HepG2 (cell line): ENCODE data around the gene SLC38A3. TPM values are rescaled to one million over a fixed set of nuclear protein-coding genes. Genes with fewer than 3 reads are reported as not detected.

Source experiments
- AGO2 ChIP-seq: fragments of 200-400 bp; formaldehyde crosslinking; optimal IDR thresholded peaks from 2 replicates; pipeline ENCODE3; 2017; ENCODE audit warnings: mild to moderate bottlenecking, low read depth, low read length, moderate library complexity
- ATM ChIP-seq: fragments of 450-650 bp; IDR thresholded peaks from 2 replicates; pipeline ENCODE4 v1.7.1; 2017; ENCODE audit warnings: mild to moderate bottlenecking, borderline replicate concordance
- FOSL2 ChIP-seq: sonication (generic); formaldehyde crosslinking; IDR thresholded peaks from 2 replicates; pipeline ENCODE4 v1.4.0; 2020; ENCODE audit warnings: missing genetic modification reagents
- FOXA1 ChIP-seq, 2 experiments: fragments of 450-650 bp in 1 of 2; sonication (generic) in 1 of 2; formaldehyde crosslinking in 1 of 2; IDR thresholded peaks; 2 replicates each; pipeline versions ENCODE4 v1.4.0 to v1.6.1; 2016 to 2020; ENCODE audit warnings: missing genetic modification reagents in 1 of 2
- HIVEP1 ChIP-seq: sonication (generic); formaldehyde crosslinking; IDR thresholded peaks from 2 replicates; pipeline ENCODE4 v1.4.0; 2020; ENCODE audit warnings: mild to moderate bottlenecking, missing genetic modification reagents
- MATR3 ChIP-seq: sonication (generic); formaldehyde crosslinking; IDR thresholded peaks from 2 replicates; pipeline ENCODE4 v1.4.0; 2020; ENCODE audit warnings: missing genetic modification reagents
- REPIN1 ChIP-seq: sonication (generic); formaldehyde crosslinking; IDR thresholded peaks from 2 replicates; pipeline ENCODE4 v1.8.0; 2022; ENCODE audit warnings: missing genetic modification reagents, low read depth, mild to moderate bottlenecking, borderline replicate concordance
- TBX3 ChIP-seq: fragments of 450-650 bp; IDR thresholded peaks from 2 replicates; pipeline ENCODE4 v1.6.1; 2017; ENCODE audit warnings: antibody characterized with exemption, mild to moderate bottlenecking, inconsistent platforms, borderline replicate concordance
- ZNF251 ChIP-seq: sonication (generic); formaldehyde crosslinking; IDR thresholded peaks from 2 replicates; pipeline ENCODE4 v1.9.0; 2021; ENCODE audit warnings: mild to moderate bottlenecking, missing genetic modification reagents
- ZSCAN31 ChIP-seq: sonication (generic); formaldehyde crosslinking; IDR thresholded peaks from 2 replicates; pipeline ENCODE4 v1.5.0; 2020; ENCODE audit warnings: low read depth, mild to moderate bottlenecking, missing genetic modification reagents
- polyA plus RNA-seq, 8 experiments: library from polyadenylated mRNA; depleted of rRNA in 3 of 8; stranded (reverse) in 7 of 8; unstranded in 1 of 8; fragments of >200 nt; fragmentation: Illumina TruSeq in 4 of 8; extraction: Trizol in 4 of 8; gene quantifications; 2 replicates each; pipeline versions ENCODE4 v1.2.1 to v1.2.3, GENCODE V29; 2011 to 2016; ENCODE audit warnings: low read depth in 4 of 8, missing spikeins in 1 of 8, mixed read lengths in 1 of 8; ENCODE audit not compliant: insufficient read depth in 1 of 8
- total RNA-seq, 5 experiments: library from RNA; depleted of rRNA; stranded (reverse); fragments of >200 nt; fragmentation: Illumina TruSeq; extraction: Trizol; gene quantifications; 2 replicates each; pipeline ENCODE4 v1.2.3, GENCODE V29; 2016; ENCODE audit warnings: low read depth in 1 of 5
- TF ChIP-seq, protein P1 (sequence below): sonication (generic); formaldehyde crosslinking; conservative IDR thresholded peaks from 2 replicates; pipeline ENCODE4 v1.8.0; 2022; ENCODE audit warnings: missing genetic modification reagents
- TF ChIP-seq, protein P2 (sequence below): sonication (generic); formaldehyde crosslinking; IDR thresholded peaks from 2 replicates; pipeline ENCODE4 v1.9.0; 2021; ENCODE audit warnings: missing genetic modification reagents, borderline replicate concordance
- TF ChIP-seq, protein P3 (sequence below): sonication (generic); formaldehyde crosslinking; IDR thresholded peaks from 2 replicates; pipeline ENCODE4 v1.5.1; 2020; ENCODE audit warnings: mild to moderate bottlenecking, missing genetic modification reagents, moderate library complexity

Gene SLC38A3
- total and polyA plus RNA-seq, 2 of the 13 experiments (the other 11 are each of a cell fraction or from before 2014, with no cell fraction given): 29.8 to 164 TPM

DNA sequence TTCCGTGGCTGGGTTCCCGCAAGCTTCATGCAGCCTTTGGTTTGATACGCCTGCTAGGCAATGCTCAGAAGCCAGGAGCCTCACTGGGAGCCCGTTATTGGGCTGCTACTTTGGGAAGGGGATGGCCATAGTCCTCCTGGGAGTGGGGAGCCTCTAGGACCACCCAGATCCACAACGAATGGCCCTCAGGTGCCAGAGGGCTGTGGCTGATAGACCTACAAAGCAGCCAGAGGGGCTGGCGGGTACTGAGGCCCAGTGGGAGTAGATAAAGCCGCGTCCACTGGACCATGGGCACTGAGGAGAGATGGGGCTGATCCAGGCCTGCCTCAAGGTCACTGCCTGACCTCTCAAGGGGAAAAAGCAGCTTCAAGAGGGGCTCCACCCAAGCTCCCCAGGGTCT is 12.9 kb upstream of the SLC38A3 start (continued):
- TF ChIP-seq, protein P1, sequence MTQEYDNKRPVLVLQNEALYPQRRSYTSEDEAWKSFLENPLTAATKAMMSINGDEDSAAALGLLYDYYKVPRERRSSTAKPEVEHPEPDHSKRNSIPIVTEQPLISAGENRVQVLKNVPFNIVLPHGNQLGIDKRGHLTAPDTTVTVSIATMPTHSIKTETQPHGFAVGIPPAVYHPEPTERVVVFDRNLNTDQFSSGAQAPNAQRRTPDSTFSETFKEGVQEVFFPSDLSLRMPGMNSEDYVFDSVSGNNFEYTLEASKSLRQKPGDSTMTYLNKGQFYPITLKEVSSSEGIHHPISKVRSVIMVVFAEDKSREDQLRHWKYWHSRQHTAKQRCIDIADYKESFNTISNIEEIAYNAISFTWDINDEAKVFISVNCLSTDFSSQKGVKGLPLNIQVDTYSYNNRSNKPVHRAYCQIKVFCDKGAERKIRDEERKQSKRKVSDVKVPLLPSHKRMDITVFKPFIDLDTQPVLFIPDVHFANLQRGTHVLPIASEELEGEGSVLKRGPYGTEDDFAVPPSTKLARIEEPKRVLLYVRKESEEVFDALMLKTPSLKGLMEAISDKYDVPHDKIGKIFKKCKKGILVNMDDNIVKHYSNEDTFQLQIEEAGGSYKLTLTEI: no peak
- TF ChIP-seq HIVEP1 (CRISPR knock-in tag) (no peak), ZNF251 (CRISPR knock-in tag) (no peak), ATM (no peak), TBX3 (no peak), MATR3 (CRISPR knock-in tag) (no peak), AGO2 (peak; percentile 33), FOSL2 (CRISPR knock-in tag) (no peak), REPIN1 (CRISPR knock-in tag) (no peak), ZSCAN31 (no peak), FOXA1 (IDR thresholded peaks at IDR 0.05) (no peak), FOXA1 (CRISPR knock-in tag; IDR thresholded peaks at IDR 0.05) (no peak)
- TF ChIP-seq, protein P2, sequence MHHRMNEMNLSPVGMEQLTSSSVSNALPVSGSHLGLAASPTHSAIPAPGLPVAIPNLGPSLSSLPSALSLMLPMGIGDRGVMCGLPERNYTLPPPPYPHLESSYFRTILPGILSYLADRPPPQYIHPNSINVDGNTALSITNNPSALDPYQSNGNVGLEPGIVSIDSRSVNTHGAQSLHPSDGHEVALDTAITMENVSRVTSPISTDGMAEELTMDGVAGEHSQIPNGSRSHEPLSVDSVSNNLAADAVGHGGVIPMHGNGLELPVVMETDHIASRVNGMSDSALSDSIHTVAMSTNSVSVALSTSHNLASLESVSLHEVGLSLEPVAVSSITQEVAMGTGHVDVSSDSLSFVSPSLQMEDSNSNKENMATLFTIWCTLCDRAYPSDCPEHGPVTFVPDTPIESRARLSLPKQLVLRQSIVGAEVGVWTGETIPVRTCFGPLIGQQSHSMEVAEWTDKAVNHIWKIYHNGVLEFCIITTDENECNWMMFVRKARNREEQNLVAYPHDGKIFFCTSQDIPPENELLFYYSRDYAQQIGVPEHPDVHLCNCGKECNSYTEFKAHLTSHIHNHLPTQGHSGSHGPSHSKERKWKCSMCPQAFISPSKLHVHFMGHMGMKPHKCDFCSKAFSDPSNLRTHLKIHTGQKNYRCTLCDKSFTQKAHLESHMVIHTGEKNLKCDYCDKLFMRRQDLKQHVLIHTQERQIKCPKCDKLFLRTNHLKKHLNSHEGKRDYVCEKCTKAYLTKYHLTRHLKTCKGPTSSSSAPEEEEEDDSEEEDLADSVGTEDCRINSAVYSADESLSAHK: no peak
- TF ChIP-seq, protein P3, sequence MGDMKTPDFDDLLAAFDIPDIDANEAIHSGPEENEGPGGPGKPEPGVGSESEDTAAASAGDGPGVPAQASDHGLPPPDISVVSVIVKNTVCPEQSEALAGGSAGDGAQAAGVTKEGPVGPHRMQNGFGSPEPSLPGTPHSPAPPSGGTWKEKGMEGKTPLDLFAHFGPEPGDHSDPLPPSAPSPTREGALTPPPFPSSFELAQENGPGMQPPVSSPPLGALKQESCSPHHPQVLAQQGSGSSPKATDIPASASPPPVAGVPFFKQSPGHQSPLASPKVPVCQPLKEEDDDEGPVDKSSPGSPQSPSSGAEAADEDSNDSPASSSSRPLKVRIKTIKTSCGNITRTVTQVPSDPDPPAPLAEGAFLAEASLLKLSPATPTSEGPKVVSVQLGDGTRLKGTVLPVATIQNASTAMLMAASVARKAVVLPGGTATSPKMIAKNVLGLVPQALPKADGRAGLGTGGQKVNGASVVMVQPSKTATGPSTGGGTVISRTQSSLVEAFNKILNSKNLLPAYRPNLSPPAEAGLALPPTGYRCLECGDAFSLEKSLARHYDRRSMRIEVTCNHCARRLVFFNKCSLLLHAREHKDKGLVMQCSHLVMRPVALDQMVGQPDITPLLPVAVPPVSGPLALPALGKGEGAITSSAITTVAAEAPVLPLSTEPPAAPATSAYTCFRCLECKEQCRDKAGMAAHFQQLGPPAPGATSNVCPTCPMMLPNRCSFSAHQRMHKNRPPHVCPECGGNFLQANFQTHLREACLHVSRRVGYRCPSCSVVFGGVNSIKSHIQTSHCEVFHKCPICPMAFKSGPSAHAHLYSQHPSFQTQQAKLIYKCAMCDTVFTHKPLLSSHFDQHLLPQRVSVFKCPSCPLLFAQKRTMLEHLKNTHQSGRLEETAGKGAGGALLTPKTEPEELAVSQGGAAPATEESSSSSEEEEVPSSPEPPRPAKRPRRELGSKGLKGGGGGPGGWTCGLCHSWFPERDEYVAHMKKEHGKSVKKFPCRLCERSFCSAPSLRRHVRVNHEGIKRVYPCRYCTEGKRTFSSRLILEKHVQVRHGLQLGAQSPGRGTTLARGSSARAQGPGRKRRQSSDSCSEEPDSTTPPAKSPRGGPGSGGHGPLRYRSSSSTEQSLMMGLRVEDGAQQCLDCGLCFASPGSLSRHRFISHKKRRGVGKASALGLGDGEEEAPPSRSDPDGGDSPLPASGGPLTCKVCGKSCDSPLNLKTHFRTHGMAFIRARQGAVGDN (CRISPR knock-in tag): 0 out of 2 replicates have a peak, but pooled peaks have one; percentile 1
